SK-N-SH (cell line): ENCODE results near the gene NR2E3. TPM values are rescaled to one million over a fixed set of nuclear protein-coding genes. Genes with fewer than 3 reads are reported as not detected.

Experiments
- CTCF ChIA-PET: fragments of 300-600, 350-600 bp; formaldehyde crosslinking; extraction: SDS; loops from one replicate; lab custom pipeline; 2021; lab: Yijun Ruan, JAX
- POLR2A ChIA-PET: fragments of 350-600 bp; sonication (Branson Sonifier 250); formaldehyde crosslinking; extraction: SDS; loops from one replicate; lab custom pipeline; 2020; ENCODE audit warnings: antibody characterized with exemption, inconsistent platforms; lab: Yijun Ruan, JAX
- DNase-seq: peaks from one replicate; pipeline ENCODE4 v3.0.0; 2012
- H2AFZ ChIP-seq: fragments of 200-600 bp; sonication (generic); 2 replicates; pipeline ENCODE4 v1.8.1; 2016; ENCODE audit warnings: antibody characterized with exemption, mild to moderate bottlenecking, low read depth
- H3F3A ChIP-seq: fragments of 200-600 bp; sonication (generic); replicated peaks from 2 replicates; pipeline ENCODE3; 2016; ENCODE audit warnings: antibody characterized with exemption, mild to moderate bottlenecking; ENCODE audit not compliant: insufficient read depth
- H3K27ac ChIP-seq, 2 experiments: fragments of 200-500 bp in 1 of 2; fragments of 200-600 bp in 1 of 2; sonication (Bioruptor generic) in 1 of 2; sonication (generic), shearing (Covaris generic) in 1 of 2; 2 replicates each; pipeline versions ENCODE4 v1.5.1 to v1.6.1; 2014 to 2016; ENCODE audit warnings: low read depth in 2 of 2, inconsistent platforms in 1 of 2, low read length in 1 of 2, mild to moderate bottlenecking in 1 of 2, mixed read lengths in 1 of 2
- H3K27me3 ChIP-seq: fragments of 200-600 bp; sonication (generic), shearing (Covaris generic); 2 replicates; pipeline ENCODE4 v1.6.1; 2016; ENCODE audit warnings: mixed run types; ENCODE audit not compliant: insufficient read depth
- H3K36me3 ChIP-seq, 2 experiments: fragments of 200-500 bp in 1 of 2; fragments of 200-600 bp in 1 of 2; sonication (Bioruptor generic) in 1 of 2; sonication (generic) in 1 of 2; replicated peaks in 1 of 2; 2 replicates each; pipeline versions ENCODE3 to v1.5.1; 2014 to 2016; ENCODE audit warnings: low read length in 1 of 2, mild to moderate bottlenecking in 1 of 2; ENCODE audit not compliant: insufficient read depth in 2 of 2, control insufficient read depth in 1 of 2
- H3K4me1 ChIP-seq, 2 experiments: fragments of 200-500 bp in 1 of 2; fragments of 200-600 bp in 1 of 2; sonication (Bioruptor generic) in 1 of 2; sonication (generic), shearing (Covaris generic) in 1 of 2; 2 replicates each; pipeline versions ENCODE4 v1.5.1 to v1.6.1; 2014 to 2016; ENCODE audit warnings: low read depth in 1 of 2, low read length in 1 of 2, mixed run types in 1 of 2; ENCODE audit not compliant: insufficient read depth in 2 of 2, control insufficient read depth in 1 of 2
- H3K4me2 ChIP-seq: fragments of 200-600 bp; sonication (generic), shearing (Covaris generic); 2 replicates; pipeline ENCODE4 v1.6.1; 2017; ENCODE audit warnings: mixed run types
- H3K4me3 ChIP-seq, 2 experiments: fragments of 200-500 bp in 1 of 2; fragments of 200-600 bp in 1 of 2; sonication (Bioruptor generic) in 1 of 2; sonication (generic), shearing (Covaris generic) in 1 of 2; 2 replicates each; pipeline versions ENCODE4 v1.5.1 to v1.8.1; 2014 to 2016; ENCODE audit warnings: low read depth in 2 of 2, inconsistent platforms in 1 of 2, low read length in 1 of 2, mild to moderate bottlenecking in 1 of 2, mixed read lengths in 1 of 2, moderate library complexity in 1 of 2
- H3K79me2 ChIP-seq: fragments of 200-600 bp; sonication (generic); 2 replicates; pipeline ENCODE4 v1.8.1; 2017; ENCODE audit warnings: mild to moderate bottlenecking; ENCODE audit not compliant: insufficient read depth
- H3K9ac ChIP-seq: fragments of 200-600 bp; sonication (generic); 2 replicates; pipeline ENCODE4 v1.6.1; 2017; ENCODE audit warnings: mixed run types
- H3K9me2 ChIP-seq: fragments of 200-600 bp; sonication (generic); 2 replicates; pipeline ENCODE4 v1.6.1; 2017; ENCODE audit warnings: mixed run types
- H3K9me3 ChIP-seq: fragments of 200-600 bp; sonication (generic); 2 replicates; pipeline ENCODE4 v1.6.1; 2017; ENCODE audit warnings: mixed run types, mild to moderate bottlenecking, moderate library complexity
- H4K20me1 ChIP-seq: fragments of 200-600 bp; sonication (generic); 2 replicates; pipeline ENCODE4 v1.6.1; 2017; ENCODE audit warnings: mild to moderate bottlenecking, mixed run types; ENCODE audit not compliant: insufficient read depth
- CHD2 ChIP-seq: fragments of 150-350 bp; IDR thresholded peaks from 2 replicates; pipeline ENCODE4 v1.6.1; 2018; ENCODE audit warnings: low read length; ENCODE audit not compliant: partially characterized antibody
- CTCF ChIP-seq: fragments of 200-600 bp; sonication (generic); IDR thresholded peaks from 2 replicates; pipeline ENCODE4 v1.6.1; 2017; ENCODE audit warnings: antibody characterized with exemption, mild to moderate bottlenecking, moderate library complexity
- ELF1 ChIP-seq: IDR thresholded peaks from 2 replicates; pipeline ENCODE4 v1.4.0; 2012
- EP300 ChIP-seq, 2 experiments: IDR thresholded peaks; 2 replicates each; pipeline versions ENCODE4 v1.4.0 to v1.6.1; 2012; ENCODE audit warnings: borderline replicate concordance in 1 of 2, low read depth in 1 of 2, low read length in 1 of 2
- EZH2phosphoT487 ChIP-seq: fragments of 200-600 bp; sonication (generic); IDR thresholded peaks from 2 replicates; pipeline ENCODE4 v1.6.1; 2017; ENCODE audit warnings: low read depth, mixed run types, mild to moderate bottlenecking, antibody characterized with exemption, moderate library complexity, borderline replicate concordance
- FOXJ3 ChIP-seq: sonication (generic); formaldehyde crosslinking; IDR thresholded peaks from 2 replicates; pipeline ENCODE4 v1.5.1; 2020; ENCODE audit warnings: mild to moderate bottlenecking, missing genetic modification reagents
- GABPA ChIP-seq: IDR thresholded peaks from 2 replicates; pipeline ENCODE4 v1.4.0; 2012; ENCODE audit warnings: low read depth, mild to moderate bottlenecking
- GATA2 ChIP-seq: sonication (generic); formaldehyde crosslinking; IDR thresholded peaks from 2 replicates; pipeline ENCODE4 v1.5.0; 2020; ENCODE audit warnings: mild to moderate bottlenecking, missing genetic modification reagents
- MAX ChIP-seq: IDR thresholded peaks from 2 replicates; pipeline ENCODE4 v1.4.0; 2012; ENCODE audit warnings: low read depth
- MEF2A ChIP-seq: IDR thresholded peaks from 2 replicates; pipeline ENCODE4 v1.4.0; 2012; ENCODE audit warnings: low read depth, borderline replicate concordance
- NFIC ChIP-seq: IDR thresholded peaks from 2 replicates; pipeline ENCODE4 v1.4.0; 2012; ENCODE audit warnings: borderline replicate concordance
- NRF1 ChIP-seq: IDR thresholded peaks from 2 replicates; pipeline ENCODE4 v1.6.1; 2012; ENCODE audit warnings: low read depth, mild to moderate bottlenecking, low read length
- POLR2AphosphoS5 ChIP-seq: IDR thresholded peaks from 2 replicates; pipeline ENCODE4 v1.6.1; 2012; ENCODE audit warnings: low read depth, low read length
- RCOR1 ChIP-seq: fragments of 150-350 bp; IDR thresholded peaks from 2 replicates; pipeline ENCODE4 v1.6.1; 2017; ENCODE audit warnings: antibody characterized with exemption, low read length
- REST ChIP-seq: IDR thresholded peaks from 2 replicates; pipeline ENCODE4 v1.6.1; 2012; ENCODE audit warnings: mild to moderate bottlenecking, low read depth, low read length, moderate library complexity
- RFX5 ChIP-seq: IDR thresholded peaks from 2 replicates; pipeline ENCODE4 v1.6.1; 2012; ENCODE audit warnings: mild to moderate bottlenecking, improper control_type of control experiment, low read length
- TCF12 ChIP-seq: IDR thresholded peaks from 2 replicates; pipeline ENCODE4 v1.4.0; 2012
- ZBTB33 ChIP-seq: IDR thresholded peaks from 2 replicates; pipeline ENCODE4 v1.4.0; 2012; ENCODE audit warnings: low read depth, borderline replicate concordance
- WGBS: methylation state at CpG from one replicate; pipeline ENCODE4 v1.1.6; 2017; ENCODE audit warnings: low lambda C conversion rate; 5-methylcytosine and 5-hydroxymethylcytosine counted together
- polyA plus RNA-seq, 3 experiments: library from polyadenylated mRNA; depleted of rRNA; stranded (reverse); fragments of >200 nt; gene quantifications; 2 replicates each; pipeline ENCODE4 v1.2.3, GENCODE V29; 2012

Gene NR2E3
- polyA plus RNA-seq, 1 of the 3 experiments (the other 2 are of a cell fraction) = 0.18 TPM

GRCh38 chr15:71823801-71824200, 13.4 kb downstream of the NR2E3 start (continued):
- no peak for TF ChIP-seq ZBTB33
- no peak for TF ChIP-seq ELF1
- no peak for TF ChIP-seq MAX
- TF ChIP-seq CHD2 = no peak
- no peak for TF ChIP-seq EZH2phosphoT487
- TF ChIP-seq TCF12 = no peak
- no peak for TF ChIP-seq NFIC
- no peak for TF ChIP-seq EP300 (IDR thresholded peaks at IDR 0.05; ENCODE audit: borderline replicate concordance in 1 of 2, low read depth in 1 of 2, low read length in 1 of 2)

GRCh38 chr15:71825021-71825730, 14.8 kb downstream of the NR2E3 start:
- ChIA-PET CTCF (no interaction called here), POLR2A (no interaction called here)
- no peaks in the 10 kb centered on the region for H3K9me3 ChIP-seq

GRCh38 chr15:71826196-71826595, 15.8 kb downstream of the NR2E3 start:
- no peaks in the 10 kb centered on the region for H3K79me2 ChIP-seq
- H3K9me3 ChIP-seq = no peaks in the 10 kb centered on the region
- H2AFZ ChIP-seq = no peak overlapping the region
- no peaks in the 10 kb centered on the region for H3K4me1 ChIP-seq
- ChIA-PET CTCF (interaction anchor here (1.0 to 1.6 kb wide), 3 partner anchors 12 to 46 kb away, joined by 3 to 4 read pairs (median 3); no protein-coding TSS in a partner anchor), POLR2A (no interaction called here)
- H3F3A ChIP-seq = no peaks in the 10 kb centered on the region
- H3K4me2 ChIP-seq = no peak overlapping the region
- H3K9ac ChIP-seq = no peak overlapping the region
- no peaks in the 10 kb centered on the region for H4K20me1 ChIP-seq
- DNase-seq = no peak
- H3K36me3 ChIP-seq = peaks cover 57% of the 10 kb centered on the region in 2 experiments
- no peaks in the 10 kb centered on the region for H3K27me3 ChIP-seq
- no peak overlapping the region for H3K27ac ChIP-seq
- no peak overlapping the region for H3K4me3 ChIP-seq
- 91% methylated on average over 5 of the region's 5 CpGs for WGBS
- no peaks in the 10 kb centered on the region for H3K9me2 ChIP-seq
- TF ChIP-seq EP300 (IDR thresholded peaks at IDR 0.05; ENCODE audit: borderline replicate concordance in 1 of 2, low read depth in 1 of 2, low read length in 1 of 2) (no peak), FOXJ3 (CRISPR knock-in tag) (no peak), RFX5 (no peak), RCOR1 (no peak), GATA2 (no peak), ELF1 (no peak), MEF2A (no peak), TCF12 (no peak), CTCF (no peak), GABPA (no peak), NRF1 (no peak), NFIC (no peak), REST (no peak), POLR2AphosphoS5 (no peak)

More at GRCh38 chr15:71825021-71825730, 14.8 kb downstream of the NR2E3 start:
- Histone ChIP-seq H3K27ac (no peak overlapping the region), H3K9ac (no peak overlapping the region), H3K9me2 (no peaks in the 10 kb centered on the region), H3K4me3 (no peak overlapping the region), H3F3A (no peaks in the 10 kb centered on the region), H3K36me3 (peaks cover 52 to 56% of the 10 kb centered on the region in 2 experiments), H3K4me1 (no peaks in the 10 kb centered on the region), H3K27me3 (no peaks in the 10 kb centered on the region), H3K79me2 (no peaks in the 10 kb centered on the region), H2AFZ (no peak overlapping the region), H3K4me2 (no peak overlapping the region), H4K20me1 (no peaks in the 10 kb centered on the region)
- DNase-seq = no peak
- 93% methylated on average over 4 of the region's 4 CpGs for WGBS
- TF ChIP-seq RCOR1 = no peak
